Body of pancreas (tissue), 4 donors: Measurements from ENCODE around the gene MPZL1.

ENCODE experiments used
- CTCF ChIP-seq, 7 experiments: fragments of 450-650 bp in 4 of 7; fragments of 200-600 bp in 3 of 7; sonication (generic) in 3 of 7; IDR thresholded peaks; one replicate each; pipeline ENCODE4 v1.5.1; 2016 to 2019; ENCODE audit warnings: antibody characterized with exemption in 7 of 7
- POLR2A ChIP-seq, 3 donors: fragments of 450-650 bp; IDR thresholded peaks; one replicate each; pipeline ENCODE4 v1.6.1; 2016; ENCODE audit warnings: antibody characterized with exemption in 3 of 3, mild to moderate bottlenecking in 2 of 3

- no peak for TF ChIP-seq CTCF (IDR thresholded peaks at IDR 0.05)
- no peak for TF ChIP-seq POLR2A (IDR thresholded peaks at IDR 0.05)
Observed at GRCh38 chr1:167711797-167712196, 10.0 kb upstream of the MPZL1 start.
